NCI-H1092 treated with DMSO at 0.1 percent for 48 hours (cell line): Measurements from ENCODE around the gene RPRD1B.
"Not testable (repeated sequence)": the region's sequence is repeated elsewhere in the genome, so short reads cannot be mapped to it uniquely, and the experiment has no call there.

Experiments used
- DNase-seq: peaks from one replicate; lab custom pipeline; 2025; lab: John Stamatoyannopoulos, UW

The RPRD1B gene

DNA sequence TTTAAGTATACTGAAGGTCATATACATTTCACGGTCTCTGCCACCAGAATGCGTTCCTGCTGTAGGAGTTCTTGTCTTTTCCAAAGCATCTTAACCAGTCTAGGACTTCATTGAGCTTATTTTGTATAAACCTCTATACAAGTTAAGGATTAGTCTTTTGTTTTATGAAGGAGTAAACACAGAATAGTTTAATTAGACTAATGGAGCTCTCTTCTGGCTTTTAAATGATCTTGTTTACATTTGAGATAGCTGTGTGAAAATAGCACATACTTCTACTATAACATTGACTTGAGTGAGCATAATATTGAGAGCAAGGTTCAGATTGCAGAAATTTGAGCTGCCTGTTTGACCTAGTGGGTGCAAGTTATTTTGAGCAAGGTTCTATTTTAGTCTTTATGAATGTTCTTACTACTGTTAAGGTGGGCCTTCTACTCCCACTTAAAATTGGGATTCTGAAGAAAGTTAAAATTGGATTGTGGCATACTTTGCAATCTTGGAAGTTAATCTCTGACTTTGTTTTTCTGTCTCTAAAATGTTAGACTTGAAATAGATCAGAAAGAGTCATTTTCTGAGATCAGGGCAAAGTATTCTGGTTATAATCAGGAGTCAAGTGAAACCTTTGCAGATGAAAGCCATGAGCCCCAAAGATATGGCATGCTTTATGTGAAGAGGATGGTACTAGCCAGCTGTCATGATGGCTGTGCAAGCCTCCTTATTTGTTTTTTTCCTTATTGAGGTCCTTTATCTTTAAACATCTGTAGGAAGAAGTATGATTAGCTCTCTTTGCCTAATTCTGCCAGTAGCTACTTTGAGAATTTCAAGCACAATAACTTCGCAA lies 41.8 kb downstream of the RPRD1B start:
- DNase-seq = no peak

GRCh38 chr20:38076548-38076947 lies 43.0 kb downstream of the RPRD1B start:
- DNase-seq = no peak

DNA sequence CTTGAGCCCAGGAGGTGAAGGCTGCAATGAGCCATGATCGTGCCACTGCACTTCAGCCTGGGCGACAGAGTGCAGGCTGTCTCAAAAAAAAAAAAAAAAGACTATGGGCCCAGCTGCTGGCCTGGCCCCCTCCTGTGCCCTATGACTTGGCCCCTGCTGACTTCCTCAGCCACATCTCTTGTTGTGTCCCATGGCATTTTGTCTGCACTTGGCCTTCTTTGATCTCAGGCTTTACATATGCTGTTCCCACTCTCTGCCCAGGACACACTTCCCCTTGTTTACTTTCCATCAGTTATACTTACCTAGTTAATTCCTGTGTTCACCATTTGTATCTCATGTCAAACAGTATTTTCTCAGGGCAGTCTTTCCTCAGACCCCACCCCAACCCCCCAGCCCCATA lies 44.5 kb downstream of the RPRD1B start:
- DNase-seq = no peak

DNA sequence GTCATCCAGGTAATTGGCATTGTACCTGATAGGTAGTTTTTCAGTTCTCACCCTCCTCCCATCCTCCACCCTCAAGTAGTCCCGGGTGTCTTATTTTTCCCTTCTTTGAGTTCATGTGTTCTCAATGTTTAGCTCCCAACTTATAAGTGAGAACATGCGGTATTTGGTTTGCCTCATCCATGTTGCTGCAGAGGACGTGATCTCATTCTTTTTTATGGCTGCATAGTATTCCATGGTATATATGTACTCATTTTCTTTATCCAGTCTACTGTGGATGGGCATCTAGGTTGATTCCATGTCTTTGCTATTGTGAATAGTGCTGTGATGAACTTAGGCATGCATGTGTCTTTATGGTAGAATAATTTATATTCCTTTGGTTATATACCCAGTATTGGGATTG lies 45.8 kb downstream of the RPRD1B start:
- no peak for DNase-seq

GRCh38 chr20:38081575-38081974 lies 48.0 kb downstream of the RPRD1B start:
- no peak for DNase-seq

GRCh38 chr20:38082894-38083293 lies 49.3 kb downstream of the RPRD1B start:
- no peak for DNase-seq

GRCh38 chr20:38083338-38084048 lies 49.9 kb downstream of the RPRD1B start:
- DNase-seq = no peak

DNA sequence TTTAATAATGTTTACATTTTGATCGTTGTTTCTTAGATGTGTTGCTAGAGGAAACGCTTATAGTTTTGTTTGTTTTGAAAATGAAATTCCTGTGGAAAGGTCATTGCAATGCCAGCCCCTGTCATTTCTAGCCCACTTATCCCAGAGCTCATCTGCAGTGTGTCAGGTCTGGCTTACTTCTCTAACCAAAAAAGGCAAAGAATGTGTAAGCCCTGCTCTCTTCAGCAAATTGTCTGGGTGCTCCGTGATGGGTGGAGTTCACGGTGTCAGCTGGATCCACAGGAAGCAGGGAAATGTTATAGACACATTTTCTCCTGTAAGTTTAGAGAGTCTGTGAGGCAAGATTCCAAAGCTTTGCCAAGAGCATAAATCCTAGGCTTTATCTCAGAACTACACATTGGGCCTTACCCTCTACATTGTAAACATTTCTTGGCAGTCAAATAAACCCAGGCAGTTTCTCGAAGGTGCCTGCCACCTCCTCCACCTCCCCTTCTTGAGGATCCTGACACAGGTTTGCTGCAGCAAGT lies 50.9 kb downstream of the RPRD1B start:
- DNase-seq = no peak

DNA sequence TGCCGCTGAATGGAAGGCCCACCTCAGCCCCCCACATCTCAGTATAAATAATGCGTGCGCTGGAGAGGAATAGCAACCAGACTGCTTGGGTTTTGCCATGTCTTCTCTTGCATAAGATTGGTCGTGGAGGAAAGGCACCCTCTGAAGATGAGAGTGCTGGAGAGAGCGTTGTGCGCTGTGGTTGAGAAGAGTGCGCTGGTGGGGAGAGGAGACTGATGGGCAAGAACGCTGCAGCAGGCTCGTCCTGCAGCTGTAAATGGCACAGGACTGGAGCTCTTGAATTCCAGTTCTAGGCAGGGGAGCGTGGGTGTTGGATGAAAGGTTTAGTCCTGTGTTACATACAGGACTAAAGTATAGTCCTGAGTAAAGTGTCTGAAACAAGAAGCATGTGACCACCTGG lies 51.5 kb downstream of the RPRD1B start:
- DNase-seq = no peak

DNA sequence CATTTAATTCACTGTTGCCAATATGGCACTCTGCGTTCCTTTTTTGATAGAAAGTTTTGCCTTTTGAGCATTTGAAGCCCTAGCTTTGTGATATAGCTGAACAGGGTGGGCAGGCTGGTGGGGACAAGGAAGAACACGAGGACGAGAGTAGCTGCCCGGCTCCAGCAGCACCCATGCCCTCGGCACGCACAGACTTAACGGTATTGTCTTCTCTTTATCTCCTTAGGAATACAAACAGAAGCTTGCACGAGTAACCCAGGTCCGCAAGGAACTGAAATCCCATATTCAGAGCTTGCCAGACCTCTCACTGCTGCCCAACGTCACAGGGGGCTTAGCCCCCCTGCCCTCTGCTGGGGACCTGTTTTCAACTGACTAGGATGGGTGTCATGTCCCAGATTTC lies 56.0 kb downstream of the RPRD1B start:
- DNase-seq = no peak

GRCh38 chr20:38090061-38090460 lies 56.5 kb downstream of the RPRD1B start:
- no peak for DNase-seq

DNA sequence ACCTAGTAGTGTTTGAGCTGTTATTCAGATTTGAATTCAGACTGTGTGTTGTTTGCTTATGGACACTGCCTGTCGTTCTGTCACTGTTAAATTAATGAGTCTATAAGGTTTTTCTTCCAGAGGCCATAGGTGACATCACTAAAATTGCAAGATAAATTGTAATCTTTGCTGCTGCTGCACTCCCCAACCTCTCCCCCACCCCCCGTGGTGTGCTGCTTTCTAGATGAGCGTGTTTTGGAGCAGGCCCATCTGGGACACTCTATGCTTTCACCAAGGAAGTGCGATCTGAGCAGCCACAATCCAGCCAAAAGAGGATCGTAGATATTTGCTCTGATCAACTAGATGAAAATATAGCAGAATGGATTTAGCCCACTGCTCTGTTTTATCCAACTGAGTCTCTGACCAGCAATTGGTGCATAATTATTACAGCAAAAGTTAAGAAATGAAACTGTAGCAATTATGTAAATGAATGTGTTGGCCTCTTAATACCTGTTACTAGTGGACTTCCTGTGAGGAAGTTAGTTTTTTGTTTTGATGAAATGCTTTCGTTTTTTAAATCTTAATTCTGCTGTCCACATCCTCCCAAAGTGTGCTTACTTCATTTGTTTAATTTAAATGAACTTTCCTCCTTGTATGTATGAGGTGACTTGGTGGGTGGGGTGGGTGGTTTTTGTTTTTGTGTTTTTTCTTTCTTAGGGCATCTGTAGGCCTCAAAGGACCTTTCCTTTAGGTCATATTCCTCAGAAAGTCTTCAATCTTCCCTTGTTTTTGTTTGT lies 58.1 kb downstream of the RPRD1B start:
- no peak for DNase-seq

- DNase-seq = no peak
Measured at GRCh38 chr20:38092260-38092857, 58.8 kb downstream of the RPRD1B start.

DNA sequence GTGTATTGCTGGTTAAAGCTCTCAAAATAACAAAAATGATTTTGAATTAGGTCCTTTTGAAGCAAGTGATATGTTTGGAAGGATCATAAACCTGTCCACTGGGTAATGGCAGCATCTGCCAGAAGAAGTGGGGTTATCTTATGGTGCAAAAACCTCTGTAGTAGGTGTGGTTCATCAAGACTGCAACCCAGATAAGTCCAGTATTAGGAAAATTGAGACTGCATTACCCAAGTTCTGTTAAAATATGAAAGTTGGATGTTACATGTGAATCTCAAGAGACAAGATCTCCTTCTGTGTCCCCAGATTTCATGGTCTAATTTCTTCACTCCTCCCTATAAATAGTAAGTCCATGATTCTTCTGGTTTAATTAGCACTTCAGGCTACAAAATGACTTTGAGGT lies 59.4 kb downstream of the RPRD1B start:
- DNase-seq = no peak

DNA sequence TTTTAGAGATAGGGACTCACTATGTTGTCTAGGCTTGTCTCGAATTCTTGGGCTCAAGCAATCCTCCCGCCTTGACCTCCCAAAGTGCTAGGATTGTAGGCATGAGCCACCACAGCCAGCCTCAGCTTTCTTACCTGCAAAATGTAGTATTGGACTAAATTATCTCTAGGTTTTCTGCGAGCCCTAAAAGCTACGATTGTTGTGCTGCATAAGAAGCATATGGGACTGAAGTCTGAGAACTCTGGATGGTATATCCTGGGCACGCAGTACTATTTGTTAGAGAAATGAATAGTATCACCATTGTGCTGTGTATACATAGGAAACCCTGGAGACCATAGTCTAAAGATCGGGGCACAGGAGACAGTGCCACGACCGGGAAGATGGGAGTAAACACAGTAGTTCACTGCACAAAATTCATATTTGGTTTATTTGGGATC lies 60.1 kb downstream of the RPRD1B start:
- no peak for DNase-seq

DNA sequence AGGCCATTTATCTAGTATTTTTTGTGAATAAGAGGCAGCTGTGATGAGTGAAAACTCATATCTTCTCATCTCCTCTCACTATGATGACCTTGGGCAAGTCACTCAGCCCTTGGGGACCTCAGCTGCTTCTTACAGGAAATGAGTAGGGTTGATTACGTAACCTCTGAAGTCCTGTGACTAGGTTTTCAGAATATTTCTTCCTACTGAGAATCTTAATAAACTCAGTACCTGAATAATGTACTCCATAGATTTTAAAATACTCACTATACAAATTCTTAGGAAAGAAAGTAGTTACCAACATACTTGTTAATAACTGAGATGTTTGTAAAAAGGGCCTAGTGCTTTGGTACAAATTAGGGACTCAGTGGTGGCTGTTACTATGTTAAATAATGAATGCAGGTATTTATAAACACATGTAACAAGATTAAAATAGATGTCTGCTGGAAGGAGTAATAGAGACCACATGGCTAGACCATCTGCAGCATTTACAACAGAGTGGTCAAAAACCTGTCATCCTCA lies 60.9 kb downstream of the RPRD1B start:
- no peak for DNase-seq

GRCh38 chr20:38095017-38095686 lies 61.6 kb downstream of the RPRD1B start:
- no peak for DNase-seq

GRCh38 chr20:38098952-38099351 lies 65.4 kb downstream of the RPRD1B start:
- DNase-seq = no peak

GRCh38 chr20:38102206-38102605 lies 68.7 kb downstream of the RPRD1B start:
- not testable (repeated sequence) for DNase-seq

- no peak for DNase-seq
Measured at GRCh38 chr20:38104285-38104684, 70.7 kb downstream of the RPRD1B start.

DNA sequence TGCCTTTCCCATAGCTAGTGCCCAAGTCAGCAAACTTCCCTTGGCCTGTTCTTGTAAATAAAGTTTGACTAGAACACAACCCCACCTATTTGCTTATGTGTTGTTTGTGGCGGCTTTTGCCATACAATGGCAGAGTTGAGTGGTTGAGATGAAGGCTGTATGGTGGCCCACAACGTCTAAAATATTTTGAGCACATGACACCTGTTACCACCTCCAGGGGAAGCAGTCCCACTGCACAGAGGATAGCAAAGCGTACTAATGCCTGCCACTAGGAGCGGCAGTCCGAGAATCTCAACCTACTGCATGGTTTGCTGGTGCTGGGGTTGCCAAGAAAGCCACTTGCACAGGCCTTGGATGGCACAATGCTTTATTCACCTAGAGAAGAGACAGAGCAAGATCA lies 72.9 kb downstream of the RPRD1B start:
- DNase-seq = no peak
